Glutamatergic neuron (in vitro differentiated cells): ENCODE results near the gene WWOX. TPM values are rescaled to one million over a fixed set of nuclear protein-coding genes. Genes with fewer than 3 reads are reported as not detected.

Experiments
- DNase-seq: peaks from one replicate; pipeline ENCODE4 v3.0.0; 2022
- H3K27ac Mint-ChIP-seq: one replicate; pipeline ENCODE4 v1.8.0; 2020; ENCODE audit warnings: mild to moderate bottlenecking, mixed read lengths, inconsistent platforms; ENCODE audit not compliant: unreplicated experiment
- H3K27me3 Mint-ChIP-seq: one replicate; pipeline ENCODE4 v1.8.0; 2020; ENCODE audit warnings: mild to moderate bottlenecking, moderate library complexity, mixed read lengths, inconsistent platforms; ENCODE audit not compliant: unreplicated experiment
- H3K36me3 Mint-ChIP-seq: one replicate; pipeline ENCODE4 v1.8.0; 2020; ENCODE audit warnings: mild to moderate bottlenecking, mixed read lengths, inconsistent platforms; ENCODE audit not compliant: unreplicated experiment
- H3K4me1 Mint-ChIP-seq: one replicate; pipeline ENCODE4 v1.8.0; 2020; ENCODE audit warnings: mild to moderate bottlenecking, low read depth, mixed read lengths, inconsistent platforms; ENCODE audit not compliant: unreplicated experiment
- H3K4me3 Mint-ChIP-seq: one replicate; pipeline ENCODE4 v1.8.0; 2020; ENCODE audit warnings: mild to moderate bottlenecking, mixed read lengths, inconsistent platforms; ENCODE audit not compliant: unreplicated experiment
- H3K9me3 Mint-ChIP-seq: one replicate; pipeline ENCODE4 v1.8.0; 2020; ENCODE audit warnings: mild to moderate bottlenecking, moderate library complexity, mixed read lengths, inconsistent platforms; ENCODE audit not compliant: unreplicated experiment
- total RNA-seq: library from RNA; stranded (reverse); fragmentation: NEBNext Ultra II Directional; extraction: Animal tissue kit (Norgen Biotek cat#: 25700); gene quantifications from one replicate; pipeline ENCODE4 v1.2.1, GENCODE V29; 2021; ENCODE audit not compliant: unreplicated experiment
- TF ChIP-seq, protein P1 (sequence below): fragments of 200-600 bp; sonication (generic); IDR thresholded peaks from one replicate; pipeline ENCODE4 v1.5.0; 2021; ENCODE audit not compliant: partially characterized antibody, unreplicated experiment

Gene WWOX
- total RNA-seq, 1 donor from 2014 or later = 10.3 TPM

DNA sequence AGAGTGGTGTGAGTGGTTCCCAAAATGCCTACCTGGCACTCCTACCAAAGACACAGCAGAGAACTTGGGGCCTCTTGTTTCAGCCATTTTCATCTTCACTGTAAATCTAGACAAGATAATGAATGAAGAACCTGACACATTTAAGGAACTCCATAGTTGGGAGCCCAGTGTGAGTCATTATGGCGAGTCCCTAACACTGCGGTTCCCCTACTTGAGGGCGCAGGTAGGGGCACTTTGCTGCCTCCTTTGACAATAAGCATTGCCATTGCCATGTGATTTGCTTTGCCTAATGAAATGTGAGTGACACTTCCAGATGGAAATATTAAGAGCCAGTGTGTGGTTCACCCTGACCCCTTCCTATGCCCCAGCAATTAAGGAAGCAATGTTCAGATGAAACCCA, 983.5 kb downstream of the WWOX start:
- H3K36me3 Mint-ChIP-seq = no peaks in the 10 kb centered on the region
- DNase-seq = no peak
- TF ChIP-seq, protein P1, sequence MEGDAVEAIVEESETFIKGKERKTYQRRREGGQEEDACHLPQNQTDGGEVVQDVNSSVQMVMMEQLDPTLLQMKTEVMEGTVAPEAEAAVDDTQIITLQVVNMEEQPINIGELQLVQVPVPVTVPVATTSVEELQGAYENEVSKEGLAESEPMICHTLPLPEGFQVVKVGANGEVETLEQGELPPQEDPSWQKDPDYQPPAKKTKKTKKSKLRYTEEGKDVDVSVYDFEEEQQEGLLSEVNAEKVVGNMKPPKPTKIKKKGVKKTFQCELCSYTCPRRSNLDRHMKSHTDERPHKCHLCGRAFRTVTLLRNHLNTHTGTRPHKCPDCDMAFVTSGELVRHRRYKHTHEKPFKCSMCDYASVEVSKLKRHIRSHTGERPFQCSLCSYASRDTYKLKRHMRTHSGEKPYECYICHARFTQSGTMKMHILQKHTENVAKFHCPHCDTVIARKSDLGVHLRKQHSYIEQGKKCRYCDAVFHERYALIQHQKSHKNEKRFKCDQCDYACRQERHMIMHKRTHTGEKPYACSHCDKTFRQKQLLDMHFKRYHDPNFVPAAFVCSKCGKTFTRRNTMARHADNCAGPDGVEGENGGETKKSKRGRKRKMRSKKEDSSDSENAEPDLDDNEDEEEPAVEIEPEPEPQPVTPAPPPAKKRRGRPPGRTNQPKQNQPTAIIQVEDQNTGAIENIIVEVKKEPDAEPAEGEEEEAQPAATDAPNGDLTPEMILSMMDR = no peak
- H3K9me3 Mint-ChIP-seq = peaks cover 4% of the 10 kb centered on the region
- H3K4me3 Mint-ChIP-seq = no peak overlapping the region
- peaks cover 1% of the 10 kb centered on the region for H3K27me3 Mint-ChIP-seq
- no peak overlapping the region for H3K27ac Mint-ChIP-seq
- no peaks in the 10 kb centered on the region for H3K4me1 Mint-ChIP-seq

DNA sequence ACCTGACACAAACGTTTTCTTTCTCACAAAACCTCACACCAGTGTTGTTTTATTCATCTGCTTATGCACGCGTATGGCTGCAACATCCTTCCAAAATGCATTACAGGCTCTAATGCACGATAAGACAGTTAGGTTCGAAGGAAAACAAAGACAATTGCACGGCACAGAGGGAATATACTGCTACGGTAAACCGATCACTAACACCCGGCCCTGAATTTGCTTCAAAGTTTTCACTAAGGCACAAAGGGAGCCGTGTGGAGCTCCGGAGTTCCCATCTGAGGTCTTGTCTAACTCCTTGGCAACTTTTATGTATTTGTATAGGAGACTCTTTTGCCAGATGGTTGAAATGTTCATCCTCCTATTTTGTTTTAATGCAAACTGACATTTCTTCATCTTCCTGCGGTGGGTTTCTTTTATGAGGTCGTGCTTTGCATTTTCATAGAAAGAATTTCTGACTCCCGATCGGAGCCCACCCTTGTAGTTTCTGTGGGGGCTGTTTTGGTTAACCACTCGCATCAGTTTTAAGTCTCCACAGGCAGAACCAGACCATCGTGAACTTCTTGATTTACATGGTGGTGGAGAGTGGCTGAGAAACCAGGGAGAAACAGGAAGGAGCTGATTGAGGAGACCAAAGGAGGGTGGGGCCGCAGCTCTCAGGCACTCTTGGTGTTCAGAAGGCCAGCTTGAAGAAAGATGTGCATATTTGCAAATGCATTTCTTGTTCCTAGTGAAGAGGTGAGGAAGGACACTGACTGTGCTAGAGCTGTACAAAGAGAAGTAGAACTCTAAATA, 984.2 kb downstream of the WWOX start:
- Mint-ChIP-seq H3K36me3 (no peaks in the 10 kb centered on the region), H3K4me1 (no peaks in the 10 kb centered on the region), H3K4me3 (no peak overlapping the region), H3K27ac (no peak overlapping the region), H3K9me3 (peaks cover 4% of the 10 kb centered on the region), H3K27me3 (peaks cover 2% of the 10 kb centered on the region)
- TF ChIP-seq, protein P1 = no peak
- no peak for DNase-seq

DNA sequence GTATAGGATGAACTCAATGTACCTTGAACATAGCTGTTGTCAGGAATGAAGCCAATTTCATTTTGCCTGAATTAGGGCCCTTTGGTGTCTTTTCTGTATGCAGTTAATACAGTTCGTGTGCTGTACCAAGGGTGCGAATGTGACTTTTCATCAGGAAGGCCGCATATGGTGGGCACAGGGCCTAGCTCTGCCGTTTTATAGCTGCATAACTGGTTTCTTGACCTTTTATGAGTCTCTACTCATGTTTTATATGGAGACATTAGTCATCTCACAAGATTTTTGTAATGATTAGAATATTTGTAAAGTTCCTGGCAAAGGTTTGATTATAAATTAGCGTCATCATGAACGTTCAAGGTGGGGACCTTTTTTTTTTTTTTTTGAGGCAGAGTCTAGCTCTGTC, 989.5 kb downstream of the WWOX start:
- DNase-seq = no peak
- Mint-ChIP-seq H3K4me3 (no peak overlapping the region), H3K27me3 (peaks cover 2% of the 10 kb centered on the region), H3K9me3 (no peaks in the 10 kb centered on the region), H3K4me1 (no peaks in the 10 kb centered on the region), H3K27ac (no peak overlapping the region), H3K36me3 (no peaks in the 10 kb centered on the region)
- TF ChIP-seq, protein P1 = no peak

DNA sequence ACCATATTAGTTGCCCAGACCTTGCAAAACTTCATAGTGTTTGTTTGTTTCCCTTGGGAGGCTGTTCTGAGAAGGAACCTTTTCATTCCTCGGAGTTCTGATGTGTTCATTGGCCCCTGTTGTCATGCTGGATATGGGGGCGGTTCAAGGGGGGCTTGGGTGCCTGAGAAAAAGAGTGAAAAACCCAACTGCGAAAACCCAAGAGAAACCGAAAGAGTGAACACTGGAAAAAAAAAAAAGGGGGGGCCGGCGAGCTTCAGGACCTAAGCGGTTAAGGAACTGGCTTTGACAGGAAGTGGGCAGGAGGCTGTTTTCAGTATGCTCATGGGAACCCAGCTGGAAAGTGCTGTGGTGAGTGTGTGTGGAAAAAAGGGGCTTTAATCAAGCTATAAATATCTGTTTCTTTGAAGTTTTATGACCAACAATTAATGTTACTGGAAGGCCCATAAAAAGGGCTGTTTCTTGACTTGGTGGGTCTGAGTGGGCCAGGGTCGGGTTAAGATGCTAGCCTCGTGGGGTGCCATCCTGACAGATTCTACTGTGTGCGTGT, 990.4 kb downstream of the WWOX start:
- H3K9me3 Mint-ChIP-seq = no peaks in the 10 kb centered on the region
- H3K4me1 Mint-ChIP-seq = no peaks in the 10 kb centered on the region
- no peak overlapping the region for H3K4me3 Mint-ChIP-seq
- no peak for DNase-seq
- peaks cover 2% of the 10 kb centered on the region for H3K27me3 Mint-ChIP-seq
- H3K27ac Mint-ChIP-seq = no peak overlapping the region
- TF ChIP-seq, protein P1 = no peak
- H3K36me3 Mint-ChIP-seq = no peaks in the 10 kb centered on the region

DNA sequence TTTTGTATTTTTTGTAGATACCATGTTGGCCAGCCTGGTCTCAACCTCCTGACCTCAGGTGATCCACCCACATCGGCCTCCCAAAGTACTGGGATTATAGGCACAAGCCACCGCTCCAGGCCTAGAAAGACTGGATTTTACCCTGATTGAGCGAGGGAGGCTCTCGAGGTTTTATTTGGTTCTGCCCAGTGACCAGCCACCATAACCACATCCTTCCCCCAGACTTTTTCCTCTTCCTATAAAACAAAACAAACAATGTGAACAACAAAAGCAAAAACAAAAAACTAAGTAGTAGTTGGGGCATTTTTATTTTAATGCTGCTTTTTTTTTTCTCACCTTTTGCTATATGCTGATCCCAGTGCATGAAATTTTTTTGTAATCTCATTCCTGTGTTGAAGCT, 991.5 kb downstream of the WWOX start:
- no peaks in the 10 kb centered on the region for H3K9me3 Mint-ChIP-seq
- no peaks in the 10 kb centered on the region for H3K4me1 Mint-ChIP-seq
- DNase-seq = no peak
- H3K36me3 Mint-ChIP-seq = no peaks in the 10 kb centered on the region
- no peak overlapping the region for H3K27ac Mint-ChIP-seq
- no peak overlapping the region for H3K4me3 Mint-ChIP-seq
- TF ChIP-seq, protein P1 = no peak
- H3K27me3 Mint-ChIP-seq = peaks cover 2% of the 10 kb centered on the region
